ENCODE results near the gene TMEM132D. TPM values are rescaled to one million over a fixed set of nuclear protein-coding genes. Genes with fewer than 3 reads are reported as not detected.

The TMEM132D gene
- total and polyA plus RNA-seq, 2 of the 4 experiments (the other 2 are of a cell fraction) = not detected

DNA sequence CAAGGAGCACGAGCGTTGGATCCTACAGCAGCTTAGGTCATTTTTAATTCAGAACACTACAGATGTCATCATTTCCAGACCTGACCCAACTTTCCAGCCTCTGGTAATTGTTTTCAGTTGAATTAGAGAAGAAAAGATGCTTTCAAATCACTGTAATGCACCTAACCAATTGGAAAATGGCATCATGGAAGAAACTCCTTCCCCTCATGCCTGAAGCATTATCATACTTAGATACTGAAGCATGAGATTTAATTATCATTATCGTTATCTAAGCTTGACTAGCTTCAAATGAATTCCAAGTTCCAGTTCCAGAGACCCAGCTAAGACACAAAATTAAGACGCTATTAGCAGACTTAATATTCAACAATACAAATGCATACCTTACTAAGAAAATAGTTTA lies 299.3 kb downstream of the TMEM132D start:
- Histone ChIP-seq H3K18ac (ENCODE audit: low read depth, low read length) (no peak overlapping the region), H3K9ac (ENCODE audit: low read depth, low read length) (no peak overlapping the region), H3K23ac (ENCODE audit: low read depth, low read length) (no peak overlapping the region), H3K14ac (replicated peaks; ENCODE audit: low read depth, low read length) (no peak overlapping the region), H3K27ac (ENCODE audit: insufficient read depth, low read length) (no peak overlapping the region), H2AFZ (replicated peaks; ENCODE audit: low read length, poor library complexity) (no peak overlapping the region), H4K8ac (ENCODE audit: low read depth in 2 of 2, low read length in 2 of 2) (no peak overlapping the region), H4K5ac (ENCODE audit: low read depth, low read length) (no peak overlapping the region), H3K79me1 (ENCODE audit: low read depth in 1 of 2, low read length in 2 of 2) (no peaks in the 10 kb centered on the region), H3K56ac (ENCODE audit: extremely low read depth, insufficient read depth, low read length) (no peak overlapping the region), H3K4me3 (ENCODE audit: insufficient read depth, low read depth, low read length) (no peak overlapping the region), H3K36me3 (ENCODE audit: control insufficient read depth, insufficient read depth, low read length) (no peaks in the 10 kb centered on the region), H3K4me1 (ENCODE audit: control insufficient read depth, insufficient read depth, low read length) (no peaks in the 10 kb centered on the region), H2BK120ac (ENCODE audit: low read depth, low read length) (no peak overlapping the region), H2AK5ac (ENCODE audit: low read depth, low read length) (no peak overlapping the region), H3K4me2 (ENCODE audit: low read depth, low read length) (no peak overlapping the region), H4K20me1 (ENCODE audit: insufficient read depth, low read length) (no peaks in the 10 kb centered on the region), H3K4ac (ENCODE audit: low read depth, low read length) (no peak overlapping the region), H4K91ac (ENCODE audit: insufficient read depth, low read depth, low read length) (no peak overlapping the region), H2BK20ac (ENCODE audit: low read depth, low read length) (no peak overlapping the region), H2BK5ac (ENCODE audit: low read depth, low read length, poor library complexity, severe bottlenecking) (no peak overlapping the region), H3K27me3 (ENCODE audit: control insufficient read depth, insufficient read depth, low read length) (no peaks in the 10 kb centered on the region), H2AK9ac (replicated peaks; ENCODE audit: low read depth, low read length, poor library complexity) (no peak overlapping the region), H2BK15ac (ENCODE audit: low read depth, low read length) (no peak overlapping the region), H3K9me3 (ENCODE audit: control insufficient read depth, insufficient read depth, low read length) (peaks cover 9% of the 10 kb centered on the region), H3K9me1 (ENCODE audit: insufficient read depth, low read length) (no peaks in the 10 kb centered on the region)
- in situ Hi-C loops (cut with MboI; ENCODE audit: low sequenced_read_pairs) (no loop called here), dilution Hi-C loops (cut with HindIII; ENCODE audit: low sequenced_read_pairs, unreplicated experiment) (no loop called here), intact Hi-C loops (cut with micrococcal nuclease) (no loop called here)
- ChIA-PET POLR2A (ENCODE audit: unreplicated experiment) (no interaction called here), CTCF (no interaction called here)
- TF ChIP-seq RAD21 (IDR thresholded peaks at IDR 0.05; ENCODE audit: low read length) (no peak), MAZ (IDR thresholded peaks at IDR 0.05; ENCODE audit: borderline replicate concordance, low read depth, low read length) (no peak), BHLHE40 (IDR thresholded peaks at IDR 0.05; ENCODE audit: low read depth, low read length) (no peak), CHD1 (IDR thresholded peaks at IDR 0.05; ENCODE audit: low read depth, low read length) (no peak)
- TF ChIP-seq, protein P1, sequence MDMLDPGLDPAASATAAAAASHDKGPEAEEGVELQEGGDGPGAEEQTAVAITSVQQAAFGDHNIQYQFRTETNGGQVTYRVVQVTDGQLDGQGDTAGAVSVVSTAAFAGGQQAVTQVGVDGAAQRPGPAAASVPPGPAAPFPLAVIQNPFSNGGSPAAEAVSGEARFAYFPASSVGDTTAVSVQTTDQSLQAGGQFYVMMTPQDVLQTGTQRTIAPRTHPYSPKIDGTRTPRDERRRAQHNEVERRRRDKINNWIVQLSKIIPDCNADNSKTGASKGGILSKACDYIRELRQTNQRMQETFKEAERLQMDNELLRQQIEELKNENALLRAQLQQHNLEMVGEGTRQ (IDR thresholded peaks at IDR 0.05; ENCODE audit: low read depth, low read length) = no peak
- ATAC-seq (ENCODE audit: low read depth) = no peak
- no peak for DNase-seq
- no TSS peak for BruUV-seq (replicated peaks)
- no CpG with 5 or more reads among the region's 4 CpGs for WGBS, 2 experiments (ENCODE audit: extremely low coverage in 2 of 2, insufficient read length in 1 of 2)
